NCI-H2227 treated with DMSO at 0.1 percent for 48 hours (cell line): Measurements from ENCODE around the gene OTULINL.

ENCODE experiments used
- DNase-seq: peaks from one replicate; lab custom pipeline; 2025; lab: John Stamatoyannopoulos, UW

Gene OTULINL

GRCh38 chr5:14600846-14601245, 19.3 kb downstream of the OTULINL start:
- DNase-seq, result no peak

- no peak for DNase-seq
Measured at GRCh38 chr5:14603141-14603540, 21.5 kb downstream of the OTULINL start.

- DNase-seq, result no peak
Measured at GRCh38 chr5:14607104-14607503, 25.5 kb downstream of the OTULINL start.

- no peak for DNase-seq
Measured at GRCh38 chr5:14608169-14608568, 26.6 kb downstream of the OTULINL start.

GRCh38 chr5:14611737-14612136, 30.1 kb downstream of the OTULINL start:
- no peak for DNase-seq

GRCh38 chr5:14614490-14614889, 32.9 kb downstream of the OTULINL start:
- DNase-seq, result no peak

- DNase-seq, result no peak
Measured at GRCh38 chr5:14615365-14615764, 33.8 kb downstream of the OTULINL start.

- DNase-seq, result no peak
Measured at GRCh38 chr5:14617441-14617840, 35.8 kb downstream of the OTULINL start.

GRCh38 chr5:14627270-14627669, 45.7 kb downstream of the OTULINL start:
- no peak for DNase-seq

GRCh38 chr5:14628346-14628745, 46.8 kb downstream of the OTULINL start:
- no peak for DNase-seq

GRCh38 chr5:14630671-14631070, 49.1 kb downstream of the OTULINL start:
- DNase-seq, result no peak

- no peak for DNase-seq
Measured at GRCh38 chr5:14635656-14636055, 54.1 kb downstream of the OTULINL start.

GRCh38 chr5:14640765-14641164, 59.2 kb downstream of the OTULINL start:
- no peak for DNase-seq

GRCh38 chr5:14644623-14645237, 63.1 kb downstream of the OTULINL start:
- DNase-seq, result no peak

- no peak for DNase-seq
Measured at GRCh38 chr5:14650052-14650451, 68.5 kb downstream of the OTULINL start.

- DNase-seq, result no peak
Measured at GRCh38 chr5:14655146-14655741, 73.7 kb downstream of the OTULINL start.

- DNase-seq, result no peak
Measured at GRCh38 chr5:14656898-14657297, 75.3 kb downstream of the OTULINL start.

- no peak for DNase-seq
Measured at GRCh38 chr5:14659821-14660607, 78.4 kb downstream of the OTULINL start.

GRCh38 chr5:14660833-14661232, 79.2 kb downstream of the OTULINL start:
- no peak for DNase-seq
